Measurements from ENCODE around the gene RASSF10. TPM values are rescaled to one million over a fixed set of nuclear protein-coding genes. Genes with fewer than 3 reads are reported as not detected.

RASSF10 gene
- total RNA-seq, 1 experiment from 2014 or later = 2.4 TPM

GRCh38 chr11:12991426-12991825 lies 17.7 kb upstream of the RASSF10 start:
- no peak overlapping the region for H3K18ac ChIP-seq (ENCODE audit: insufficient read length, low read depth, low read length)
- H2BK20ac ChIP-seq (ENCODE audit: low read depth, low read length, poor library complexity, severe bottlenecking) = no peak overlapping the region
- H2BK120ac ChIP-seq (ENCODE audit: low read depth, low read length, poor library complexity, severe bottlenecking) = no peak overlapping the region
- H3K4me2 ChIP-seq (ENCODE audit: insufficient read depth, insufficient read length, low read length) = no peak overlapping the region
- H3K27me3 ChIP-seq (ENCODE audit: insufficient read depth, low read length) = no peaks in the 10 kb centered on the region
- Mint-ChIP-seq H3K9me3 (peaks cover 4 to 8% of the 10 kb centered on the region in 2 experiments; a peak in 4 of 5 replicates), H3K4me3 (no peak overlapping the region), H3K36me3 (ENCODE audit: insufficient read depth in 1 of 3, low read depth in 3 of 3) (0 out of 7 replicates have a peak, but pooled peaks cover 0 to 6% (median 0%) of the 10 kb centered on the region in 3 experiments), H3K27me3 (ENCODE audit: low read depth) (peaks cover 3% of the 10 kb centered on the region), H3K27ac (no peak overlapping the region), H3K4me1 (peaks cover 0 to 9% of the 10 kb centered on the region in 2 experiments; a peak in 2 of 4 replicates)
- no peaks in the 10 kb centered on the region for H4K20me1 ChIP-seq (ENCODE audit: control insufficient read depth, insufficient read depth, insufficient read length)
- H2AK5ac ChIP-seq (ENCODE audit: insufficient read length, low read length) = no peak overlapping the region
- WGBS (ENCODE audit: extremely low coverage, insufficient read length, low lambda C conversion rate) = no CpG with 5 or more reads among the region's 1 CpG
- no peaks in the 10 kb centered on the region for H3K79me1 ChIP-seq (ENCODE audit: insufficient read depth, low read depth, low read length, poor library complexity, severe bottlenecking)
- no peak overlapping the region for H2BK12ac ChIP-seq (ENCODE audit: insufficient read length, low read depth, low read length)
- no peak overlapping the region for H3K4ac ChIP-seq (ENCODE audit: low read depth, low read length)
- no peak overlapping the region for H2BK5ac ChIP-seq (ENCODE audit: insufficient read length, low read length)
- H4K91ac ChIP-seq (ENCODE audit: insufficient read length, low read depth, low read length) = no peak overlapping the region
- H3K23ac ChIP-seq (ENCODE audit: insufficient read length, low read depth, low read length) = no peak overlapping the region
- H4K5ac ChIP-seq (ENCODE audit: insufficient read length, low read depth, low read length) = no peak overlapping the region
- TF ChIP-seq CTCF (conservative IDR thresholded peaks at IDR 0.05) = no peak
- no peak overlapping the region for H3T11ph ChIP-seq (ENCODE audit: low read length)
- H3K27ac ChIP-seq (ENCODE audit: insufficient read length, low read depth, low read length) = no peak overlapping the region
- no peak overlapping the region for H3K9ac ChIP-seq (ENCODE audit: extremely low read depth, insufficient read length, low read length)
- H3K23me2 ChIP-seq (ENCODE audit: insufficient read length, low read depth, low read length, poor library complexity, severe bottlenecking) = no peaks in the 10 kb centered on the region
- H4K8ac ChIP-seq (replicated peaks; ENCODE audit: insufficient read length, low read depth, low read length) = no peak overlapping the region
- no peak overlapping the region for H3K56ac ChIP-seq (ENCODE audit: insufficient read length, low read depth, low read length)
- no peak overlapping the region for H3K14ac ChIP-seq (ENCODE audit: insufficient read depth, low read length)
- H3K79me2 ChIP-seq (ENCODE audit: insufficient read depth, low read length) = no peaks in the 10 kb centered on the region
- no peaks in the 10 kb centered on the region for H3K9me3 ChIP-seq (ENCODE audit: control insufficient read depth, low read depth, low read length)
- DNase-seq = no peak
- no peak overlapping the region for H2AFZ ChIP-seq (ENCODE audit: low read length)
- H2BK15ac ChIP-seq (ENCODE audit: low read depth, low read length) = no peak overlapping the region
- no peaks in the 10 kb centered on the region for H3K4me1 ChIP-seq (ENCODE audit: insufficient read depth, low read length)

Measured in H9 (cell line).